H9 (cell line): ENCODE measurements around the gene GFPT1. TPM values are rescaled to one million over a fixed set of nuclear protein-coding genes. Genes with fewer than 3 reads are reported as not detected.

Source experiments
- DNase-seq: peaks from one replicate; pipeline ENCODE4 v3.0.0-alpha.2; 2017
- H2AFZ ChIP-seq: one replicate; pipeline ENCODE4 v1.6.1; 2013; ENCODE audit warnings: mild to moderate bottlenecking, low read length, control low read depth, moderate library complexity
- H2AK5ac ChIP-seq: 2 replicates; pipeline ENCODE4 v1.6.1; 2013; ENCODE audit warnings: low read length, control low read depth, mixed read lengths; ENCODE audit not compliant: insufficient read length
- H2BK120ac ChIP-seq: one replicate; pipeline ENCODE4 v1.6.1; 2013; ENCODE audit warnings: low read depth, mild to moderate bottlenecking, low read length, control low read depth, inconsistent platforms; ENCODE audit not compliant: poor library complexity, severe bottlenecking
- H2BK12ac ChIP-seq: 2 replicates; pipeline ENCODE4 v1.6.1; 2013; ENCODE audit warnings: low read length, control low read depth, mixed read lengths, low read depth; ENCODE audit not compliant: insufficient read length
- H2BK15ac ChIP-seq: 2 replicates; pipeline ENCODE4 v1.6.1; 2013; ENCODE audit warnings: low read depth, low read length, control low read depth
- H2BK20ac ChIP-seq: one replicate; pipeline ENCODE4 v1.6.1; 2013; ENCODE audit warnings: low read depth, mild to moderate bottlenecking, low read length, control low read depth, inconsistent platforms; ENCODE audit not compliant: poor library complexity, severe bottlenecking
- H2BK5ac ChIP-seq: 2 replicates; pipeline ENCODE4 v1.6.1; 2013; ENCODE audit warnings: low read length, control low read depth, mixed read lengths; ENCODE audit not compliant: insufficient read length
- H3K14ac ChIP-seq: 2 replicates; pipeline ENCODE4 v1.6.1; 2013; ENCODE audit warnings: low read length, control low read depth; ENCODE audit not compliant: insufficient read depth
- H3K18ac ChIP-seq: 2 replicates; pipeline ENCODE4 v1.6.1; 2013; ENCODE audit warnings: low read depth, mild to moderate bottlenecking, mixed read lengths, low read length, control low read depth; ENCODE audit not compliant: insufficient read length
- H3K23ac ChIP-seq: 2 replicates; pipeline ENCODE4 v1.6.1; 2013; ENCODE audit warnings: low read length, control low read depth, mixed read lengths, low read depth; ENCODE audit not compliant: insufficient read length
- H3K23me2 ChIP-seq: 2 replicates; pipeline ENCODE4 v1.6.1; 2013; ENCODE audit warnings: low read depth, mild to moderate bottlenecking, mixed read lengths, low read length, control low read depth; ENCODE audit not compliant: insufficient read length, poor library complexity, severe bottlenecking
- H3K27ac ChIP-seq: 2 replicates; pipeline ENCODE4 v1.5.1; 2013; ENCODE audit warnings: low read length, control low read depth, mixed read lengths, low read depth; ENCODE audit not compliant: insufficient read length
- H3K27me3 ChIP-seq: 2 replicates; pipeline ENCODE4 v1.6.1; 2013; ENCODE audit warnings: low read length, control low read depth, inconsistent platforms; ENCODE audit not compliant: insufficient read depth
- H3K4ac ChIP-seq: 2 replicates; pipeline ENCODE4 v1.6.1; 2013; ENCODE audit warnings: low read depth, mild to moderate bottlenecking, control low read depth, inconsistent platforms, low read length, moderate library complexity
- H3K4me1 ChIP-seq: 2 replicates; pipeline ENCODE4 v1.6.1; 2013; ENCODE audit warnings: low read length, control low read depth, inconsistent platforms; ENCODE audit not compliant: insufficient read depth
- H3K4me2 ChIP-seq: 2 replicates; pipeline ENCODE4 v1.6.1; 2013; ENCODE audit warnings: low read length, control low read depth, mixed read lengths; ENCODE audit not compliant: insufficient read length, insufficient read depth
- H3K56ac ChIP-seq: 2 replicates; pipeline ENCODE4 v1.6.1; 2013; ENCODE audit warnings: low read depth, mild to moderate bottlenecking, mixed read lengths, low read length, control low read depth; ENCODE audit not compliant: insufficient read length
- H3K79me1 ChIP-seq: 2 replicates; pipeline ENCODE4 v1.6.1; 2013; ENCODE audit warnings: low read depth, mild to moderate bottlenecking, moderate library complexity, low read length, control low read depth, inconsistent platforms; ENCODE audit not compliant: insufficient read depth, poor library complexity, severe bottlenecking
- H3K79me2 ChIP-seq: 2 replicates; pipeline ENCODE4 v1.6.1; 2013; ENCODE audit warnings: low read length, control low read depth, inconsistent platforms; ENCODE audit not compliant: insufficient read depth
- H3K9ac ChIP-seq: 2 replicates; pipeline ENCODE4 v1.6.1; 2013; ENCODE audit warnings: low read length, control low read depth, mixed read lengths; ENCODE audit not compliant: insufficient read length; ENCODE audit errors: extremely low read depth
- H3K9me3 ChIP-seq: one replicate; pipeline ENCODE4 v1.6.1; 2013; ENCODE audit warnings: low read depth, low read length, inconsistent platforms; ENCODE audit not compliant: control insufficient read depth
- H3T11ph ChIP-seq: one replicate; pipeline ENCODE4 v1.6.1; 2013; ENCODE audit warnings: mild to moderate bottlenecking, low read length, control low read depth, inconsistent platforms
- H4K20me1 ChIP-seq: one replicate; pipeline ENCODE4 v1.6.1; 2013; ENCODE audit not compliant: control insufficient read depth, insufficient read length, insufficient read depth
- H4K5ac ChIP-seq: 2 replicates; pipeline ENCODE4 v1.6.1; 2013; ENCODE audit warnings: low read depth, mild to moderate bottlenecking, mixed read lengths, low read length, control low read depth; ENCODE audit not compliant: insufficient read length
- H4K8ac ChIP-seq: replicated peaks from 2 replicates; pipeline ENCODE4 v1.6.1; 2013; ENCODE audit warnings: low read length, control low read depth, mixed read lengths, low read depth; ENCODE audit not compliant: insufficient read length
- H4K91ac ChIP-seq: 2 replicates; pipeline ENCODE4 v1.6.1; 2013; ENCODE audit warnings: low read depth, mild to moderate bottlenecking, moderate library complexity, mixed read lengths, low read length, control low read depth; ENCODE audit not compliant: insufficient read length
- H3K27ac Mint-ChIP-seq, 3 experiments: 2 replicates in 2 of 3; 3 replicates in 1 of 3; pipeline ENCODE4 v1.8.0; 2020 to 2021; ENCODE audit warnings: mixed read lengths in 3 of 3, mild to moderate bottlenecking in 1 of 3, moderate library complexity in 1 of 3
- H3K27me3 Mint-ChIP-seq: 2 replicates; pipeline ENCODE4 v1.8.0; 2021; ENCODE audit warnings: low read depth, mild to moderate bottlenecking, moderate library complexity, mixed read lengths
- H3K36me3 Mint-ChIP-seq, 3 experiments: 2 replicates in 2 of 3; 3 replicates in 1 of 3; pipeline ENCODE4 v1.8.0; 2020 to 2021; ENCODE audit warnings: low read depth in 3 of 3, mixed read lengths in 3 of 3; ENCODE audit not compliant: insufficient read depth in 1 of 3
- H3K4me1 Mint-ChIP-seq, 2 experiments: 2 replicates each; pipeline ENCODE4 v1.8.0; 2020; ENCODE audit warnings: mixed read lengths in 2 of 2
- H3K4me3 Mint-ChIP-seq, 2 experiments: 2 replicates in 1 of 2; 3 replicates in 1 of 2; pipeline ENCODE4 v1.8.0; 2020 to 2021; ENCODE audit warnings: mild to moderate bottlenecking in 2 of 2, mixed read lengths in 2 of 2, moderate library complexity in 1 of 2
- H3K9me3 Mint-ChIP-seq, 2 experiments: 2 replicates in 1 of 2; 3 replicates in 1 of 2; pipeline ENCODE4 v1.8.0; 2020; ENCODE audit warnings: mild to moderate bottlenecking in 2 of 2, mixed read lengths in 2 of 2, moderate library complexity in 1 of 2
- total RNA-seq: library from RNA; stranded (reverse); gene quantifications from 2 replicates; pipeline ENCODE4 v1.2.1, GENCODE V29; 2021
- TF ChIP-seq, protein P1 (sequence below): fragments of 200-600 bp; sonication (generic); conservative IDR thresholded peaks from 3 replicates; pipeline ENCODE4 v1.8.0; 2021; ENCODE audit warnings: antibody characterized with exemption, mild to moderate bottlenecking

Gene GFPT1
- total RNA-seq, 1 experiment from 2014 or later, result 84.4 TPM

DNA sequence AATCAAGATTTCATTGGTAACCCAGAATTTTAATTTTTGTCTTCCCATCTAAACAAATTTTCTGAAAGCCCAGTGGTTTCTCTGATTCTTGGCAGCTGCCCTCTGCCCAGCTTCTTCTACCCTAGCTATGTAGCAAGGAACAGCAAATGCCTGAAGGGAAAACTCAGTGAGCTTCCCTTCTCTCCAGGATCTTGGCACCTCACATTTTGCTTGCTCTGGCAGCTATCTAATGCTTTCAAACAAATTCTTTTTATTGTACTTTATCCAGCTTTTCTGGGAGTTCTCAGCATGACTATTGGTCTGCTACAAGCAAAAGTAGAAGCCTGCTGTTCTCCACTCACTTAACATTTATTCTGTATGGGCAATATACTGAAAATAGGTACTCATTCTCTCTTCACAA, 18.3 kb upstream of the GFPT1 start:
- H3K23me2 ChIP-seq, result no peaks in the 10 kb centered on the region
- no peaks in the 10 kb centered on the region for H3K4me1 ChIP-seq
- no peaks in the 10 kb centered on the region for H3K27me3 ChIP-seq
- H2AFZ ChIP-seq, result no peak overlapping the region
- no peak overlapping the region for H2BK15ac ChIP-seq
- no peak overlapping the region for H2BK20ac ChIP-seq
- Mint-ChIP-seq H3K9me3 (peaks cover 7 to 14% of the 10 kb centered on the region in 2 experiments), H3K27ac (no peak overlapping the region), H3K36me3 (peaks cover 34 to 66% (median 62%) of the 10 kb centered on the region in 3 experiments), H3K27me3 (no peaks in the 10 kb centered on the region), H3K4me1 (no peaks in the 10 kb centered on the region), H3K4me3 (no peak overlapping the region)
- H3K9ac ChIP-seq, result no peak overlapping the region
- no peak overlapping the region for H4K8ac ChIP-seq
- no peak overlapping the region for H3K18ac ChIP-seq
- H3K27ac ChIP-seq, result no peak overlapping the region
- H2AK5ac ChIP-seq, result no peak overlapping the region
- H3K9me3 ChIP-seq, result no peaks in the 10 kb centered on the region
- H3K4me2 ChIP-seq, result no peak overlapping the region
- H2BK12ac ChIP-seq, result no peak overlapping the region
- H2BK5ac ChIP-seq, result no peak overlapping the region
- no peaks in the 10 kb centered on the region for H3K79me1 ChIP-seq
- DNase-seq, result no peak
- H3K56ac ChIP-seq, result no peak overlapping the region
- no peak overlapping the region for H3K4ac ChIP-seq
- no peak overlapping the region for H4K91ac ChIP-seq
- no peak overlapping the region for H3T11ph ChIP-seq
- TF ChIP-seq, protein P1, sequence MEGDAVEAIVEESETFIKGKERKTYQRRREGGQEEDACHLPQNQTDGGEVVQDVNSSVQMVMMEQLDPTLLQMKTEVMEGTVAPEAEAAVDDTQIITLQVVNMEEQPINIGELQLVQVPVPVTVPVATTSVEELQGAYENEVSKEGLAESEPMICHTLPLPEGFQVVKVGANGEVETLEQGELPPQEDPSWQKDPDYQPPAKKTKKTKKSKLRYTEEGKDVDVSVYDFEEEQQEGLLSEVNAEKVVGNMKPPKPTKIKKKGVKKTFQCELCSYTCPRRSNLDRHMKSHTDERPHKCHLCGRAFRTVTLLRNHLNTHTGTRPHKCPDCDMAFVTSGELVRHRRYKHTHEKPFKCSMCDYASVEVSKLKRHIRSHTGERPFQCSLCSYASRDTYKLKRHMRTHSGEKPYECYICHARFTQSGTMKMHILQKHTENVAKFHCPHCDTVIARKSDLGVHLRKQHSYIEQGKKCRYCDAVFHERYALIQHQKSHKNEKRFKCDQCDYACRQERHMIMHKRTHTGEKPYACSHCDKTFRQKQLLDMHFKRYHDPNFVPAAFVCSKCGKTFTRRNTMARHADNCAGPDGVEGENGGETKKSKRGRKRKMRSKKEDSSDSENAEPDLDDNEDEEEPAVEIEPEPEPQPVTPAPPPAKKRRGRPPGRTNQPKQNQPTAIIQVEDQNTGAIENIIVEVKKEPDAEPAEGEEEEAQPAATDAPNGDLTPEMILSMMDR, result no peak
- no peak overlapping the region for H2BK120ac ChIP-seq
- H3K79me2 ChIP-seq, result no peaks in the 10 kb centered on the region
- no peak overlapping the region for H3K23ac ChIP-seq
- no peaks in the 10 kb centered on the region for H4K20me1 ChIP-seq
- no peak overlapping the region for H3K14ac ChIP-seq
- no peak overlapping the region for H4K5ac ChIP-seq
